GM18909 (cell line): ENCODE measurements around the gene CADPS.
A peak's percentile ranks its signal among the peaks of the same experiment; 100 is the strongest.

Source experiments
- ATAC-seq: cut with Tn5 transposase; IDR thresholded peaks from one replicate; pipeline ENCODE4 v1.9.1; 2021; ENCODE audit warnings: mild to moderate bottlenecking; ENCODE audit not compliant: unreplicated experiment, poor library complexity

CADPS gene

DNA sequence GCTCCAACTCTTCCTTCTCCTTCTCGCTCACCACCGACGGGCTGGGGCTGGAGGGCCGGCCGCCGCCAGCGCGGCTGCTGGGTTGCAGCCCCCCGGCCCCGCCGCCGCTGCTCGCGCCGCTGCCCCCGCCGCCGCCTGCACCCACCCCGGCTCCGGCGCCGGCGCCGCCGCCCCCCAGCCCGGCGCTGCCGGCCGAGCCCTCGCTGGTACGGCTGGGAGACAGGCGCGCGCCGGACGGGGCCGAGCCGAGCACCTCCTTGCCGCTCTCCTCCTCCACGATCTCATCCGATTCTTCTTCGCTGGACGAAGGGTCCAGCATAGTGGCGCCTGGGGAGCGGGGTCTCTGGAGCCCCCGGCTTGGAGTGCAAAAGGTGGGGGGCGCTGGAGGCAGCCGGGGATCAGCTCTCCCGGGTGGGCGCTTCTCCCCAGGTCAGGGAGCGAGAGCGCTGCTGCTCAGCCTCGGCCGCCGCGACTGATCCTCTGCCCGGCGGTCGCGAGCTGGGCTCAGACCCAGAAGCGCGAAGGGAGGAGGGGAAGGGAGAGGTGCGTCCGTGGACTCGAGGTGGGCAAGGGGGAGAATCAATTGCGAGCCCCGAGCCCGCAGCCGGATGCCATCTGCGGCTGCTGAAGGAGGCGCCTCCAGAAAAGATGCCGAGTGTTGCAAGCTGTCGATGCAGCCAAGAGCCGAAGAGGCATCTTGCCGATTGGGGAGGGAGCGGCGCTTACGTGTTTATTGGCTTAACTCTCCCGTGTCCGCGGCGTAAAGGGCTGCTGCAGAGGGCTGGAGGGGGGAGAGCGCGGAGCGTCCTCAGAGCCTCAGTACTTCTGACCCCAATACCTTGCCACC, at the start of gene CADPS:
TSS of gene CADPS (minus strand) at position 706 of the 847 bp plus-strand sequence. CDS start at position 319, 387 bp downstream.
- ATAC-seq = peak; percentile 11

DNA sequence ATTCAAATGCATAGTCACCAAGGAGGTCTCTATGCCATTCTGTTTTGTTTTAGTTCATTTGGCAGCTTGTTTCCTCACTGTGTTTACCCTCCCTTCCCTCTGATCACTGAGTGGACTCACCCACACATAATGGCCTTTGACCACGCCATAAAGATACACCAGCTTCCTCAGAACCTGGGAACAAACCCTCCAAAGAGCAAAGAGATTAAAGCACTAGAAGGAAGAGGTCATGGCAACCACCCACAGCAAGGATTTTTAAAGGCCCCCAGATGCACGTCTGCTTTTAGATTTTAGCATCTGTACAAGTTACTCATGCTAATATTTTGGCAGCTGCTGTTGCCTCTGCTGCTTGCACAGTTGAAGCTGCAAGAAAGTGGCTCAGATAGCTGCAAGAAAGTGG, 47.9 kb upstream of the CADPS start:
- no peak for ATAC-seq

GRCh38 chr3:62922326-62922725, 47.1 kb upstream of the CADPS start:
- ATAC-seq = no peak

GRCh38 chr3:62920466-62920784, 45.2 kb upstream of the CADPS start:
- no peak for ATAC-seq

DNA sequence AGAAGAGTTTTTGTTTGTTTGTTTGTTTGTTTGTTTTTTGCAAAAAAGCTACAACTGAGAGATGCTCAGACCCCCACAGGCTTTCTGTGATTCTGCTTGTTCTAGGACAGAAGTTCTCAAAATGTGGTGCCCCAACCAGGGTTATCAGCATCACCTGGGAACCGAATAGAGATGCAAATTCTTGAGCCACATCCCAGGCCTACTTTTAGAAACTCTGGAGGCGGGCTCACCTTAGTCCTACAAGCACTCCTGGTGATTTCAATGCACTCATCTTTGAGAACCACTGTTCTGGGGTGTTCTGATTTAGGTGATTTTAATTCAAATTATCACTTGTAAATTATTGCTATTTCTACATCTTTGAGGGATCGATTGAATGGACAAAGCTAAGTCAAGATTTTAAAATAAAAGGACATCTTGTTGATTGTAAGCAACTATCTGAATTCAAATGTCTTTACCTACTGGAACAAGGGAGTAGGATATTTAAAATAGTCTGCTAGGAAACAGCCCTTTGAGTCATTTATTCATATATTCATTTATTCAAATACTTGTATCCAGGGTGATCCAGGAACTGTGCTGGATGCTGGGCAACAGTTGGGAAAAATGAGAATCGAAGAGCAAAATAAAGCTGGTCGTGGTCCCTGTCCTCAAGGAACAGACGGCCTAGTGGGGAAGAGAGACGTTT, 44.7 kb upstream of the CADPS start:
- ATAC-seq = no peak

DNA sequence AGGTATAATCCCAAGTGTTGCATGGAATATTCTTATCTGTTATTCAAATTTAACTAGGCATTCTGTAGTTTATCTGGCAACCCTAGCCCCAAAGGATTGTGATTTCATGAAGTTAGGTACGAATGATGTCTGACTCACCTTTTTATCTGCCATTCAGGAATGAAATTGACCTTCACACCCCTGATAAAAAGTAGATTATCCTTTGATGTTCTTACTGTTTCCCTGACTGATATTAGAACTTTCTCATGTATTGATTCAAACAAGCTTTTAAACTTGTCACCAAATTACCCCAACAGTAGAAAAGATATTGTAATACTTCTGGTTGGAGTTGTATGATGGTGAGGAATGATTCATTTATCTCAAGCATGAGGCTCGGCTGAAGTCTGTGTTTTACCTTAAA, 43.6 kb upstream of the CADPS start:
- no peak for ATAC-seq

DNA sequence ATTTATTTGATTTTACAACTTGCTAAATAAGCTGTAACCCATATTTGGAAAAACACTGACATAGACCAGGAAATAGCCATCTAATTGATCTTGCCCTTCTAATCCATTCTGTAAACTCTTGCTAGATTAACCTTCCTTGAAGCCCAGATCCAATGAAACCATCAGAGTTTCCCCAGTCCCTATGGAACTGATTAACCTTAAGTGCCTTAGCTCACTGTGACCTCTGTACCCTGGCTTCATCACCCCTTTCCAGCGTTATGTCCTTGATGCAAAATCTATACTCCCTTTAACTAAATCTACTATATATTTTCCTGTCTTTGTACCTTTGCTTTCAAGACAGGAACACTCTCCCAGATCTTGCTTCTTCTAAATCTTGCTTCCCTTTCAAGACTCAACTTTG, 42.9 kb upstream of the CADPS start:
- no peak for ATAC-seq

GRCh38 chr3:62911526-62911925, 36.3 kb upstream of the CADPS start:
- no peak for ATAC-seq

DNA sequence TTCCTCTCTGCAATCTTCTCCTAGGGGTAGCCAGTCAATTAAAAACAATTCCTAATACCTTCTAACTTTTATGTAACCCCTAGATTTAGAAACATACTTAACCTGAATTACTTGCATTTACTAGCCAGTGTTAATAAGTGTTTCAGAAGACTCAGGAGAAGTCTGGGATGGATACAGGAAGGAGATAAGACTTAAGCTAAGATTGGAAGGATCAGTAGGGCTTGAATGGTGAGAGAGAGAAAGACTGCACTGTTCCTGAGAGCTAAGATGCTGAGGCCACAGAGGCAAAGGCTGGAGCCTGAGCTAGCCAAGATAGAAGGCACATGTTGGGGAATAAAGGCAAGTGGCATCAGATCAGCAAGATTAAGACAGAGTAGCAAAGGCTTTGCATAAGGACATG, 30.1 kb upstream of the CADPS start:
- ATAC-seq = no peak

GRCh38 chr3:62898530-62899496, 23.6 kb upstream of the CADPS start:
- ATAC-seq = no peak

- no peak for ATAC-seq
Measured at GRCh38 chr3:62895901-62896300, 20.7 kb upstream of the CADPS start.

DNA sequence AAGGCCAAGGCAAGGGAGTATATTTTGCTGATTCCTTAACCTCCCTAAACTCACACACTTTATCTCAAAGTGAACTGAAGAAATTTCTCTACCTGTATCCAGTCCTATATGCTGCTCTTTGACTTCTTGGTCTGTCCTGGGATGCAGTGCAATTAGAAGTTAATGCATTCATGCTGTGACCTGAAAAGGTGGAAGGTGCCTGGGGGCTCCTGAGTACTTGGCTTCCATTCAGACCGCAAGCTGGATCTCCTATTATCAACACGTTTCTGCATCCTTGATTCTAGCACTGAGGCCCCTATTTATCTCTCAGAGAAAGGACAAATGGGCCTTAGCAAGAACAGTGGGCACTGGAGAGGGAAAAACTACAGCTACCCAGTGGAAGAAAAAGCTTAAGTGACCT, 17.7 kb upstream of the CADPS start:
- ATAC-seq = no peak

DNA sequence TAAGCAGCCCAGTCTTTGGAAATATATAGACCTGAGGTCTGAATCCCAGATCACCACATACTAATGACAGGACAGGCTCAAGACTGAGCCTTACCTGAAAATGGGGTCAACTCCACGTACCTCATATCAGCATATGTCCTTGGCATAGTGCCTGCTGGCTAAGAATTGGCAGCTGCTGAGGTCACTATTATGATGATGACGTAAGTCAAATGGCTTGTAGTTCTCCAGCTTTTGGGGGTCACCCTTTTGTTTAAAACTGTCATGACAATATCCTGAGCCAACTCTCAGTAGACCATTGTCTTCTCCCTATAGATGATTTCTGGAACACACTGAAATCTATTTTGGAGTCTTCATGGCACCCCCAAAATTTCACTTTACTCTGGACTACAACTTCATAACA, 16.8 kb upstream of the CADPS start:
- ATAC-seq = no peak

DNA sequence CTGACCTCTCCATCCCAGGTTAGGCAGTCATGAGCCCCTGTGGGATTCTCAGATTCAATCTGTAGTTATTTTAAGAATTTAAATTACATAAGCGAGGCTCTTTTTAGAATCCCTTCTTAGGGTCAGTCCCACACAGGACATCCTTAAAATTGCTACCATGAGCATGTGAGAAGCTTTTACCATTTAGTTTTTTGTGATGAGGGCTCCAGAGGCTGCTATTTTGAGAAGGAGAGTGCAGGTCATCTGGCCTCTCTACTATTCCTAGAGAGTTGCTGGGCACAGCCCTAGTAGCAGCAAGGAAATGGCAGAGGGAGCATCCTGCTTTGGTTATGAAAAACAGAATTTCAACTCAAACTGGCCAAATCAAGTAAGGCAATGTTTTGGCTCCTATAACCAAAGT, 13.6 kb upstream of the CADPS start:
- no peak for ATAC-seq

DNA sequence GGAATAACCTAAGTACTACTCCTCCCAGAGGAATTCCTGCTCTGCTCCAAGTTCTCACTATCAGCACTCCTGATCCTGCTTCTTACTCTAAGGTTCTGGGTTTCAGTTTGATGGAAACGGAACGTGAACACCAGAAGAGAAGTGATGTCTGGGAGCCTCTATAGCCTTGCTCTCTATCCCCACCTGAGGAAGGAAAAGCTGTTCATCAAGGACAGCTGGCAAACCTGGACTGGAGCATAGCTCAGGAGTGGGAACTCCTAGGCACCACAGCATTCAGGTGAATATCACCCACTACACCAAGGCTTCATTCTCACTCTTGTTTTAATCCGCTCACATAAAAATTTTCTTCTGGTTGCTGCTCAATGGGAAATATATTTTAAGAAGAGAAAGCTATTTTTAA, 13.0 kb upstream of the CADPS start:
- ATAC-seq = no peak

GRCh38 chr3:62885136-62885535, 9.9 kb upstream of the CADPS start:
- no peak for ATAC-seq

DNA sequence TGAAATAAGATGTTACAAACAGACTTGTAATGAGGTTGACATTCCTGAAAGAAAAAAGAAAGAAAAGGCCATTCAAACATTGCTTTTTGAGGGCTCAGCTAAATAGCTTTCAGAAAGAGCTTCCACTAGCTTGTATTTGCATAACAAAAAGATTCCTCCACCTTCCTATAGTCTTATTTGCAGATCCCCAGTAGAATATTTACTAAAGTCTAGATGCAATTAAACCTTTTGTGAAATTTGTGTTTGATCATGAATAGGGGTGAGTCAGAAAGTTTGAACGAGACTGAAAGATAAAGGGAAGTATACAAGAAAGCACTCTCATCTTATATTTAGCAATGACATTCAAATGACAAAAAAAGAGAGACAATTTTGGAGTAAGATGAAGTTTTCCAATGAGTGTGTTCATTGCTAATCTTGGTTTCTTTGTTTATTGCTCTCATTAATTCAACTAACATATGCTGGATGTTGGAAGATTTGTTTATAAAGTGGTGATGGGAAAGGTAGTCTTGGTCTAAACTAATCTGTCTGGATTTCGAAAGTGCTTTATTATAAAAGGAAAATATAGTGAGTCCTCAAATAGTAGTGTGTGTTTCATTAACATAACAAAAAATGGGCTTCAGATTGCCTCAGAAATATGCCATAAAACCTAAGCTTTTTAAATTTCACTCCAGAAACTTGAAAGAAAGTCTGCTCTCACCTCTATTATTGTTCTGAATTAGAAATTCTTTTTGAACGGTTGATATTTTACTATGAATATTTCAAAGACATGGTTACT, 9.1 kb upstream of the CADPS start:
- ATAC-seq = no peak

GRCh38 chr3:62882676-62883200, 7.5 kb upstream of the CADPS start:
- ATAC-seq = no peak

GRCh38 chr3:62876064-62876463, 848 bp upstream of the CADPS start:
- ATAC-seq = no peak

GRCh38 chr3:62875558-62876002, 364 bp upstream of the CADPS start:
- no peak for ATAC-seq
